T-cell (primary cell): ENCODE data around the gene NYNRIN. TPM values are rescaled to one million over a fixed set of nuclear protein-coding genes. Genes with fewer than 3 reads are reported as not detected.

Experiments used
- ATAC-seq, 4 experiments: fragments of 200-7000 bp in 3 of 4; fragments of 150-1000 bp in 1 of 4; cut with Tn5 transposase; replicated peaks in 1 of 4; 1 replicate in 3 of 4; 2 replicates in 1 of 4; pipeline ENCODE4 v1.10.0; 2021; ENCODE audit warnings: moderate library complexity in 3 of 4, mild to moderate bottlenecking in 2 of 4, moderate number of reproducible peaks in 1 of 4
- CTCF ChIA-PET, 2 donors: fragments of 300-600 bp; sonication (Branson Sonifier 250); formaldehyde crosslinking; loops; one replicate each; lab custom pipeline; 2022; ENCODE audit warnings: antibody characterized with exemption in 2 of 2; lab: Charles Lee
- POLR2A ChIA-PET, 2 donors: fragments of 300-600 bp; sonication (Branson Sonifier 250); formaldehyde crosslinking; loops; one replicate each; lab custom pipeline; 2022; ENCODE audit warnings: antibody characterized with exemption in 2 of 2; lab: Charles Lee
- DNase-seq, 35 experiments: peaks; one replicate each; pipeline versions ENCODE4 v3.0.0 to v3.0.0-alpha.2; 2013 to 2023
- H3K27ac ChIP-seq: one replicate; pipeline ENCODE4 v1.5.1; 2013; ENCODE audit warnings: low read length
- H3K27me3 ChIP-seq, 2 experiments: replicated peaks in 1 of 2; 1 replicate in 1 of 2; 2 replicates in 1 of 2; pipeline versions ENCODE4 v1.6.1 to v1.7.0; 2013; ENCODE audit warnings: low read length in 1 of 2, mixed read lengths in 1 of 2; ENCODE audit not compliant: control insufficient read depth in 2 of 2, insufficient read depth in 2 of 2; ENCODE audit errors: extremely low read depth in 1 of 2
- H3K36me3 ChIP-seq, 2 donors: 1 replicate in 1 of 2; 2 replicates in 1 of 2; pipeline versions ENCODE4 v1.6.1 to v1.7.0; 2013; ENCODE audit warnings: low read length in 1 of 2; ENCODE audit not compliant: control insufficient read depth in 2 of 2, insufficient read depth in 1 of 2; ENCODE audit errors: extremely low read depth in 1 of 2
- H3K4me1 ChIP-seq, 2 experiments: 1 replicate in 1 of 2; 2 replicates in 1 of 2; pipeline versions ENCODE4 v1.6.1 to v1.7.0; 2013; ENCODE audit warnings: low read length in 2 of 2, mixed read lengths in 1 of 2; ENCODE audit not compliant: insufficient read depth in 2 of 2, control insufficient read depth in 1 of 2; ENCODE audit errors: extremely low read depth in 1 of 2
- H3K4me3 ChIP-seq, 2 donors: 1 replicate in 1 of 2; 2 replicates in 1 of 2; pipeline versions ENCODE4 v1.5.1 to v1.7.0; 2013; ENCODE audit warnings: mild to moderate bottlenecking in 2 of 2, low read length in 1 of 2, moderate library complexity in 1 of 2; ENCODE audit not compliant: control insufficient read depth in 1 of 2; ENCODE audit errors: extremely low read depth in 1 of 2
- H3K9me3 ChIP-seq: 2 replicates; pipeline ENCODE4 v1.7.0; 2013
- H3K27ac Mint-ChIP-seq, 2 donors: one replicate each; pipeline ENCODE4 v1.8.0; 2020 to 2021; ENCODE audit warnings: mild to moderate bottlenecking in 2 of 2, mixed read lengths in 2 of 2
- H3K27me3 Mint-ChIP-seq, 2 donors: one replicate each; pipeline ENCODE4 v1.8.0; 2021 to 2022; ENCODE audit warnings: mixed read lengths in 2 of 2
- H3K36me3 Mint-ChIP-seq: one replicate; pipeline ENCODE4 v1.8.0; 2021; ENCODE audit warnings: mixed read lengths
- H3K4me1 Mint-ChIP-seq, 3 donors: one replicate each; pipeline ENCODE4 v1.8.0; 2020 to 2022; ENCODE audit warnings: mixed read lengths in 3 of 3, mild to moderate bottlenecking in 1 of 3
- H3K4me3 Mint-ChIP-seq, 3 donors: one replicate each; pipeline ENCODE4 v1.8.0; 2020 to 2022; ENCODE audit warnings: mild to moderate bottlenecking in 3 of 3, mixed read lengths in 3 of 3, moderate library complexity in 3 of 3
- H3K9me3 Mint-ChIP-seq, 3 donors: one replicate each; pipeline ENCODE4 v1.8.0; 2020 to 2022; ENCODE audit warnings: mixed read lengths in 3 of 3
- WGBS: methylation state at CpG from one replicate; pipeline ENCODE4 v1.1.5; 2013; ENCODE audit warnings: missing lambda C conversion rate; ENCODE audit not compliant: insufficient coverage; 5-methylcytosine and 5-hydroxymethylcytosine counted together
- total RNA-seq, 35 experiments: library from RNA in 6 of 35; stranded (reverse) in 6 of 35; fragments of 120-200 nt in 1 of 35; gene quantifications; one replicate each; pipeline versions ENCODE4 v1.2.1 to v1.2.4 and lab custom pipeline; 2013 to 2026

The NYNRIN gene
- total RNA-seq, 5 donors from 2014 or later (not counting 1 experiment from before 2014, with no cell fraction given): 0.28 to 0.95 (median 0.61) TPM

GRCh38 chr14:24430143-24430681, 31.4 kb downstream of the NYNRIN start:
- peak in 29 of 35 experiments; percentile 20 to 71 (median 36) for DNase-seq
- peak overlapping the region; percentile 95 to 96 for H3K27ac Mint-ChIP-seq
- peaks cover 28% of the 10 kb centered on the region for H3K36me3 Mint-ChIP-seq
- H3K9me3 Mint-ChIP-seq: no peaks in the 10 kb centered on the region
- ATAC-seq: peak; percentile 47 to 62 (median 56)
- no peaks in the 10 kb centered on the region for H3K27me3 ChIP-seq
- CTCF ChIA-PET: interaction anchor here (0.6 to 3.5 kb wide), 16 partner anchors 10 to 1403 kb away, joined by 3 to 66 read pairs (median 6); partner anchors contain the start of genes SDR39U1 (in 2 of the 2), CIDEB (in 1 of the 2), NYNRIN (in 1 of the 2) and RABGGTA (in 1 of the 2)
- no peaks in the 10 kb centered on the region for H3K9me3 ChIP-seq
- POLR2A ChIA-PET: interaction anchor here (0.5 to 3.0 kb wide), 9 partner anchors 8 to 296 kb away, joined by 3 to 27 read pairs (median 5); partner anchors contain the start of genes SDR39U1 (in 2 of the 2), RABGGTA (in 1 of the 2) and TINF2 (in 1 of the 2)
- H3K27ac ChIP-seq: peak overlapping the region; percentile 98
- peak overlapping the region; percentile 82 to 93 (median 88) for H3K4me3 Mint-ChIP-seq
- no peaks in the 10 kb centered on the region for H3K27me3 Mint-ChIP-seq
- H3K36me3 ChIP-seq: peaks cover 12 to 36% of the 10 kb centered on the region in 2 donors
- H3K4me3 ChIP-seq: peak overlapping the region; percentile 83 to 86
- peaks cover 33 to 58% of the 10 kb centered on the region in 2 experiments for H3K4me1 ChIP-seq
- 0% methylated on average over 23 of the region's 28 CpGs for WGBS
- peaks cover 51 to 70% (median 67%) of the 10 kb centered on the region in 3 donors for H3K4me1 Mint-ChIP-seq

DNA sequence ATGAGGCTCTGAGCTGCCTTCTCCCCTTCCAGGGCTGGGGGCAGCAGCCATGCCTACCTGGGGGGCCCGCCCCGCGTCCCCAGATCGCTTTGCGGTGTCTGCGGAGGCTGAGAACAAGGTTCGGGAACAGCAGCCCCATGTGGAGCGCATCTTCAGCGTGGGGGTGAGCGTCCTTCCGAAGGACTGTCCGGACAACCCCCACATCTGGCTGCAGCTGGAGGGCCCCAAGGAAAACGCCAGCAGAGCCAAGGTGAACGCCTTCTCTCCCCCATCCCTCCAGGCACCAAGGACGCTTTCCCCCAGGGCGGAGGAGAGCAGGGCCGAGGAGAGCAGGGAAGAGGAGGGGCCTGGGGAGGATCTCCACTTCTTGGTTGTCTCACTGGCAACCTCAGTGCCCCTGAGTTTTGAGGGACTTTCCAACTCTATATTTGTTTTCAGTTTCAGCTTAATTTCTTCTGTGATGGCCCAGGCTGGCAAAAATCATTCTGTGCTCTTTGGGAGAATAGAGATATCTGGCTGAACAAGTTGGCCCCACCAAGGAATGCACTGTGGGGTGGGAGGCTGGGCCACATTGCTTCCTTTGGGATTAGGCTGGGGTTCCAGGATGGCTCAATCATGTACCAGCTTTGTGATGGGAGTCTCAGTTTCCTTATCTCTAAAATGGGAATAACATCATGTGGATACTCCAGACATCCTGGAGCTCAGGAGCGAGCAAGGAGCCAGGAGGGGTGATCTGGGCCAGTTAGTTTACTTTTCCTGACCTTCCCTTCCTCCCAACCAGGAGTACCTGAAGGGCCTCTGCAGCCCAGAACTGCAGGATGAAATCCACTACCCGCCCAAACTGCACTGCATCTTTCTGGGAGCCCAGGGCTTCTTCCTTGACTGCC, 32.1 kb downstream of the NYNRIN start:
- ChIA-PET POLR2A (interaction anchor here (0.5 to 3.0 kb wide), 8 partner anchors 8 to 189 kb away, joined by 3 to 27 read pairs (median 6); partner anchors contain the start of genes SDR39U1 (in 2 of the 2) and TINF2 (in 1 of the 2)), CTCF (interaction anchor here (0.6 to 3.5 kb wide), 48 partner anchors 7 to 322 kb away, joined by 3 to 66 read pairs (median 4); partner anchors contain the start of genes NYNRIN (in 2 of the 2), SDR39U1 (in 2 of the 2), CHMP4A (in 1 of the 2) and CIDEB (in 1 of the 2))
- Mint-ChIP-seq H3K9me3 (no peaks in the 10 kb centered on the region), H3K4me3 (peak overlapping the region; percentile 82 to 93 (median 88)), H3K4me1 (peaks cover 46 to 70% (median 60%) of the 10 kb centered on the region in 3 donors), H3K27ac (peak overlapping the region; percentile 95 to 96), H3K27me3 (no peaks in the 10 kb centered on the region), H3K36me3 (peaks cover 35% of the 10 kb centered on the region)
- ATAC-seq (peak in 3 of 4 experiments; percentile 14 to 60 (median 20)), DNase-seq (peak in 32 of 35 experiments; percentile 27 to 83 (median 64))
- Histone ChIP-seq H3K27me3 (no peaks in the 10 kb centered on the region), H3K9me3 (no peaks in the 10 kb centered on the region), H3K36me3 (peaks cover 12 to 37% of the 10 kb centered on the region in 2 donors), H3K27ac (peak overlapping the region; percentile 98), H3K4me1 (peaks cover 29 to 58% of the 10 kb centered on the region in 2 experiments), H3K4me3 (peak overlapping the region; percentile 83 to 86)
- WGBS: 14% methylated on average over 8 of the region's 19 CpGs

DNA sequence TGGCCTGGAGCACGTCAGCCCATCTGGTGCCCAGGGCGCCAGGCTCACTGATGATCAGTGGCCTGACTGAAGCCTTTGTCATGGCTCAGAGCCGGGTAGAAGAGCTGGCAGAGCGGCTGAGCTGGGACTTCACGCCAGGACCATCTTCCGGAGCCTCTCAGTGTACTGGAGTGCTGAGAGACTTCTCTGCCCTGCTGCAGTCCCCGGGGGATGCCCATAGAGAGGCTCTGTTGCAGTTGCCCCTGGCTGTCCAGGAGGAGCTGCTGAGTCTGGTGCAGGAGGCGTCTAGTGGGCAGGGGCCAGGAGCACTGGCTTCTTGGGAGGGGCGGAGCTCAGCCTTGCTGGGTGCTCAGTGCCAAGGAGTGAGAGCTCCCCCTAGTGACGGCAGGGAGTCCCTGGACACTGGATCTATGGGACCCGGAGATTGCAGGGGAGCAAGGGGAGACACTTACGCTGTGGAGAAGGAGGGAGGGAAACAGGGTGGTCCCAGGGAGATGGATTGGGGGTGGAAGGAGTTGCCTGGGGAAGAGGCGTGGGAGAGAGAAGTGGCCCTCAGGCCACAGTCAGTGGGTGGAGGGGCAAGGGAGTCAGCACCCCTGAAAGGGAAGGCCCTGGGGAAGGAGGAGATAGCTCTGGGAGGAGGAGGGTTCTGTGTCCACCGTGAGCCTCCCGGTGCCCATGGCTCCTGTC, 32.9 kb downstream of the NYNRIN start:
- H3K4me3 ChIP-seq: peak overlapping the region in 1 of 2 donors; percentile 86
- H3K9me3 Mint-ChIP-seq: no peaks in the 10 kb centered on the region
- peak overlapping the region; percentile 82 to 93 (median 88) for H3K4me3 Mint-ChIP-seq
- H3K36me3 Mint-ChIP-seq: peaks cover 39% of the 10 kb centered on the region
- ChIA-PET POLR2A (interaction anchor here (0.7 to 3.0 kb wide), 6 partner anchors 9 to 189 kb away, joined by 3 to 27 read pairs (median 6); partner anchors contain the start of genes SDR39U1 (in 2 of the 2) and TINF2 (in 1 of the 2)), CTCF (interaction anchor here (0.5 to 3.5 kb wide), 47 partner anchors 8 to 1424 kb away, joined by 3 to 66 read pairs (median 4); partner anchors contain the start of genes NYNRIN (in 2 of the 2), SDR39U1 (in 2 of the 2), CHMP4A (in 1 of the 2) and CIDEB (in 1 of the 2))
- H3K9me3 ChIP-seq: no peaks in the 10 kb centered on the region
- peaks cover 44 to 70% (median 57%) of the 10 kb centered on the region in 3 donors for H3K4me1 Mint-ChIP-seq
- no peaks in the 10 kb centered on the region for H3K27me3 ChIP-seq
- ATAC-seq (peak; percentile 43 to 59 (median 48)), DNase-seq (peak; percentile 69 to 95 (median 83))
- H3K27ac Mint-ChIP-seq: peak overlapping the region; percentile 95 to 96
- H3K36me3 ChIP-seq: peaks cover 12 to 45% of the 10 kb centered on the region in 2 donors
- peak overlapping the region; percentile 98 for H3K27ac ChIP-seq
- H3K4me1 ChIP-seq: peaks cover 26 to 60% of the 10 kb centered on the region in 2 experiments
- WGBS: 48% methylated on average over 13 of the region's 15 CpGs
- H3K27me3 Mint-ChIP-seq: no peaks in the 10 kb centered on the region

GRCh38 chr14:24432259-24433131, 33.7 kb downstream of the NYNRIN start:
- peaks cover 48 to 70% (median 57%) of the 10 kb centered on the region in 3 donors for H3K4me1 Mint-ChIP-seq
- peaks cover 12 to 52% of the 10 kb centered on the region in 2 donors for H3K36me3 ChIP-seq
- no peak overlapping the region for H3K27ac Mint-ChIP-seq
- no peaks in the 10 kb centered on the region for H3K9me3 ChIP-seq
- H3K4me1 ChIP-seq: peaks cover 26 to 60% of the 10 kb centered on the region in 2 experiments
- no peak for ATAC-seq
- H3K27me3 Mint-ChIP-seq: no peaks in the 10 kb centered on the region
- H3K4me3 ChIP-seq: no peak overlapping the region
- peak overlapping the region; percentile 98 for H3K27ac ChIP-seq
- CTCF ChIA-PET: interaction anchor here (0.5 to 3.5 kb wide), 35 partner anchors 8 to 1425 kb away, joined by 3 to 66 read pairs (median 5); partner anchors contain the start of genes SDR39U1 (in 2 of the 2), CHMP4A (in 1 of the 2), CIDEB (in 1 of the 2) and DCAF11 (in 1 of the 2)
- peaks cover 42% of the 10 kb centered on the region for H3K36me3 Mint-ChIP-seq
- H3K4me3 Mint-ChIP-seq: peak overlapping the region in 1 of 3 donors; percentile 82
- no peaks in the 10 kb centered on the region for H3K9me3 Mint-ChIP-seq
- DNase-seq: peak in 1 of 35 experiments; percentile 12
- POLR2A ChIA-PET: interaction anchor here (0.7 to 3.0 kb wide), 5 partner anchors 9 to 190 kb away, joined by 3 to 27 read pairs (median 8); partner anchors contain the start of genes SDR39U1 (in 2 of the 2) and TINF2 (in 1 of the 2)
- 96% methylated on average over 18 of the region's 24 CpGs for WGBS
- no peaks in the 10 kb centered on the region for H3K27me3 ChIP-seq

GRCh38 chr14:24434036-24434435, 35.2 kb downstream of the NYNRIN start:
- no peak for DNase-seq
- no peak overlapping the region for H3K27ac ChIP-seq
- H3K27ac Mint-ChIP-seq: no peak overlapping the region
- H3K9me3 Mint-ChIP-seq: no peaks in the 10 kb centered on the region
- WGBS: no CpG with 5 or more reads among the region's 7 CpGs
- peaks cover 12 to 68% of the 10 kb centered on the region in 2 donors for H3K36me3 ChIP-seq
- ChIA-PET POLR2A (no interaction called here), CTCF (no interaction called here)
- H3K4me1 ChIP-seq: peaks cover 28 to 49% of the 10 kb centered on the region in 2 experiments
- no peak overlapping the region for H3K4me3 Mint-ChIP-seq
- no peak for ATAC-seq
- no peaks in the 10 kb centered on the region for H3K27me3 Mint-ChIP-seq
- no peaks in the 10 kb centered on the region for H3K9me3 ChIP-seq
- H3K4me3 ChIP-seq: no peak overlapping the region
- peaks cover 46% of the 10 kb centered on the region for H3K36me3 Mint-ChIP-seq
- no peaks in the 10 kb centered on the region for H3K27me3 ChIP-seq
- H3K4me1 Mint-ChIP-seq: peaks cover 56 to 74% (median 59%) of the 10 kb centered on the region in 3 donors
